HepG2 (cell line): Measurements from ENCODE around the gene ABHD12. TPM values are rescaled to one million over a fixed set of nuclear protein-coding genes. Genes with fewer than 3 reads are reported as not detected.

ENCODE experiments used
- ATAC-seq: fragments of 200-7000 bp; cut with Tn5 transposase; 3 replicates; pipeline ENCODE4 v1.9.1; 2020; ENCODE audit warnings: mild to moderate bottlenecking, moderate library complexity
- BruUV-seq: library from RNA; stranded (reverse); fragments of 400-500 nt; replicated peaks from 2 replicates; lab custom pipeline; 2021; lab: Mats Ljungman, UMichigan
- CTCF ChIA-PET: fragments of 300-600 bp; formaldehyde crosslinking; extraction: SDS; loops from one replicate; lab custom pipeline; 2021; ENCODE audit warnings: low total read pairs, inconsistent platforms, low intra/inter-chr PET ratio; lab: Yijun Ruan, JAX
- POLR2A ChIA-PET: fragments of 350-600 bp; sonication (Branson Sonifier 250); formaldehyde crosslinking; loops from one replicate; lab custom pipeline; 2020; ENCODE audit warnings: antibody characterized with exemption, inconsistent platforms; lab: Yijun Ruan, JAX
- DNase-seq: peaks from one replicate; pipeline ENCODE4 v3.0.0-alpha.2; 2015; ENCODE audit warnings: low spot score
- FAIRE-seq: peaks from 3 replicates; lab custom pipeline; 2011; peaks lifted over from hg19 to GRCh38; lab: Jason Lieb, UNC
- H2AFZ ChIP-seq: one replicate; pipeline ENCODE4 v1.6.1; 2011; ENCODE audit warnings: low read length, inconsistent platforms
- H3K27ac ChIP-seq: fragments of 300-600 bp; 3 replicates; pipeline ENCODE4 v1.8.0; 2011; ENCODE audit warnings: mixed run types, mild to moderate bottlenecking, mixed read lengths, low read length, inconsistent platforms; ENCODE audit not compliant: insufficient read depth; ENCODE audit errors: extremely low read length
- H3K27me3 ChIP-seq, 2 experiments: fragments of 200-600 bp in 1 of 2; 2 replicates in 1 of 2; 3 replicates in 1 of 2; pipeline versions ENCODE4 v1.6.0 to v1.8.0; 2011; ENCODE audit warnings: low read length in 2 of 2, mild to moderate bottlenecking in 2 of 2, moderate library complexity in 2 of 2, inconsistent platforms in 1 of 2; ENCODE audit not compliant: insufficient read depth in 2 of 2, control insufficient read depth in 1 of 2
- H3K36me3 ChIP-seq, 2 experiments: fragments of 200-600 bp in 1 of 2; replicated peaks in 1 of 2; 2 replicates in 1 of 2; 3 replicates in 1 of 2; pipeline versions ENCODE4 v1.5.1 to v1.8.0; 2011; ENCODE audit warnings: low read length in 2 of 2, inconsistent platforms in 1 of 2; ENCODE audit not compliant: insufficient read depth in 2 of 2, control insufficient read depth in 1 of 2
- H3K4me1 ChIP-seq: 2 replicates; pipeline ENCODE4 v1.5.1; 2012; ENCODE audit warnings: low read length, inconsistent platforms; ENCODE audit not compliant: insufficient read depth
- H3K4me2 ChIP-seq: 2 replicates; pipeline ENCODE4 v1.6.0; 2011; ENCODE audit warnings: low read depth, low read length, inconsistent platforms
- H3K4me3 ChIP-seq, 3 experiments: fragments of 200-600 bp in 1 of 3; sonication (generic), shearing (Covaris generic) in 1 of 3; replicated peaks in 1 of 3; 2 replicates each; pipeline ENCODE4 v1.5.1; 2011 to 2016; ENCODE audit warnings: low read length in 3 of 3, inconsistent platforms in 2 of 3, low read depth in 2 of 3, mild to moderate bottlenecking in 2 of 3, control low read depth in 1 of 3, mixed read lengths in 1 of 3; ENCODE audit not compliant: insufficient read depth in 1 of 3
- H3K79me2 ChIP-seq: one replicate; pipeline ENCODE4 v1.6.1; 2011; ENCODE audit warnings: low read length, inconsistent platforms; ENCODE audit not compliant: insufficient read depth
- H3K9ac ChIP-seq: 2 replicates; pipeline ENCODE4 v1.6.0; 2011; ENCODE audit warnings: mild to moderate bottlenecking, low read depth, low read length, inconsistent platforms; ENCODE audit not compliant: insufficient read depth
- H3K9me3 ChIP-seq: 2 replicates; pipeline ENCODE4 v1.5.1; 2012; ENCODE audit warnings: mild to moderate bottlenecking, low read length
- H4K20me1 ChIP-seq: 2 replicates; pipeline ENCODE4 v1.6.0; 2011; ENCODE audit warnings: inconsistent platforms, mild to moderate bottlenecking, low read length, moderate library complexity; ENCODE audit not compliant: insufficient read depth
- IKZF4 ChIP-seq: sonication (generic); formaldehyde crosslinking; IDR thresholded peaks from 2 replicates; pipeline ENCODE4 v1.5.1; 2020; ENCODE audit warnings: borderline replicate concordance, mild to moderate bottlenecking, low read depth, missing genetic modification reagents; ENCODE audit errors: not compliant biosample characterization
- MLLT10 ChIP-seq: sonication (generic); formaldehyde crosslinking; IDR thresholded peaks from 2 replicates; pipeline ENCODE4 v1.4.0; 2020; ENCODE audit warnings: missing genetic modification reagents
- PHF20 ChIP-seq: sonication (generic); formaldehyde crosslinking; IDR thresholded peaks from 2 replicates; pipeline ENCODE4 v1.5.0; 2020; ENCODE audit warnings: mild to moderate bottlenecking, missing genetic modification reagents
- SRSF1 ChIP-seq: fragments of 200-400 bp; formaldehyde crosslinking; optimal IDR thresholded peaks from 2 replicates; pipeline ENCODE3; 2017; ENCODE audit warnings: mild to moderate bottlenecking, low read depth, low read length, moderate library complexity
- TEAD2 ChIP-seq: sonication (generic); formaldehyde crosslinking; IDR thresholded peaks from 2 replicates; pipeline ENCODE4 v1.9.0; 2021; ENCODE audit warnings: missing genetic modification reagents
- TRIM24 ChIP-seq: sonication (generic); formaldehyde crosslinking; IDR thresholded peaks from 2 replicates; pipeline ENCODE4 v1.8.0; 2022; ENCODE audit warnings: mild to moderate bottlenecking, missing genetic modification reagents
- TSC22D2 ChIP-seq: sonication (generic); formaldehyde crosslinking; IDR thresholded peaks from 2 replicates; pipeline ENCODE4 v1.5.1; 2020; ENCODE audit warnings: missing genetic modification reagents, mild to moderate bottlenecking, borderline replicate concordance
- ZNF160 ChIP-seq: sonication (generic); formaldehyde crosslinking; IDR thresholded peaks from 2 replicates; pipeline ENCODE4 v1.8.0; 2022; ENCODE audit warnings: mild to moderate bottlenecking, inconsistent platforms, missing genetic modification reagents
- ZNF274 ChIP-seq: sonication (generic); formaldehyde crosslinking; IDR thresholded peaks from 2 replicates; pipeline ENCODE4 v1.5.1; 2020; ENCODE audit warnings: mild to moderate bottlenecking, missing genetic modification reagents
- ZNF335 ChIP-seq: sonication (generic); formaldehyde crosslinking; IDR thresholded peaks from 2 replicates; pipeline ENCODE4 v1.4.0; 2020; ENCODE audit warnings: missing genetic modification reagents
- ZNF572 ChIP-seq: sonication (generic); formaldehyde crosslinking; IDR thresholded peaks from 2 replicates; pipeline ENCODE4 v1.5.1; 2020; ENCODE audit warnings: mild to moderate bottlenecking, missing genetic modification reagents
- WGBS: methylation state at CpG from one replicate; pipeline ENCODE4 v1.1.6; 2017; ENCODE audit warnings: low lambda C conversion rate; 5-methylcytosine and 5-hydroxymethylcytosine counted together
- in situ Hi-C: cut with HindIII; loops from 2 replicates; pipeline ENCODE4 v1.10.0; 2017; ENCODE audit warnings: low pct_unique_long_range_greater_than_20kb; ENCODE audit not compliant: extremely low pct_ligation_motif_present
- intact Hi-C: fragments of 100-400 bp; cut with micrococcal nuclease; formaldehyde crosslinking; loops from one replicate; pipeline ENCODE4 v1.10.0; 2022; ENCODE audit not compliant: unreplicated experiment
- polyA plus RNA-seq, 8 experiments: library from polyadenylated mRNA; depleted of rRNA in 3 of 8; stranded (reverse) in 7 of 8; unstranded in 1 of 8; fragments of >200 nt; fragmentation: Illumina TruSeq in 4 of 8; extraction: Trizol in 4 of 8; gene quantifications; 2 replicates each; pipeline versions ENCODE4 v1.2.1 to v1.2.3, GENCODE V29; 2011 to 2016; ENCODE audit warnings: low read depth in 4 of 8, missing spikeins in 1 of 8, mixed read lengths in 1 of 8; ENCODE audit not compliant: insufficient read depth in 1 of 8
- total RNA-seq, 5 experiments: library from RNA; depleted of rRNA; stranded (reverse); fragments of >200 nt; fragmentation: Illumina TruSeq; extraction: Trizol; gene quantifications; 2 replicates each; pipeline ENCODE4 v1.2.3, GENCODE V29; 2016; ENCODE audit warnings: low read depth in 1 of 5
- TF ChIP-seq, protein P1 (sequence below): sonication (generic); formaldehyde crosslinking; IDR thresholded peaks from 2 replicates; pipeline ENCODE4 v1.8.0; 2022; ENCODE audit warnings: mild to moderate bottlenecking, missing genetic modification reagents, moderate library complexity
- TF ChIP-seq, protein P2 (sequence below): sonication (generic); formaldehyde crosslinking; IDR thresholded peaks from 2 replicates; pipeline ENCODE4 v1.4.0; 2020; ENCODE audit warnings: missing genetic modification reagents
- TF ChIP-seq, protein P3 (sequence below): sonication (generic); formaldehyde crosslinking; IDR thresholded peaks from 2 replicates; pipeline ENCODE4 v1.4.0; 2020; ENCODE audit warnings: missing genetic modification reagents
- TF ChIP-seq, protein P4 (sequence below): sonication (generic); formaldehyde crosslinking; IDR thresholded peaks from 2 replicates; pipeline ENCODE4 v1.5.0; 2020; ENCODE audit warnings: mild to moderate bottlenecking, missing genetic modification reagents, borderline replicate concordance
- TF ChIP-seq, protein P5 (sequence below): sonication (generic); formaldehyde crosslinking; IDR thresholded peaks from 2 replicates; pipeline ENCODE4 v1.4.0; 2020; ENCODE audit warnings: mild to moderate bottlenecking, missing genetic modification reagents

ABHD12 gene
- total and polyA plus RNA-seq, 2 of the 13 experiments (the other 11 are each of a cell fraction or from before 2014, with no cell fraction given), result 23.5 to 72.1 TPM

DNA sequence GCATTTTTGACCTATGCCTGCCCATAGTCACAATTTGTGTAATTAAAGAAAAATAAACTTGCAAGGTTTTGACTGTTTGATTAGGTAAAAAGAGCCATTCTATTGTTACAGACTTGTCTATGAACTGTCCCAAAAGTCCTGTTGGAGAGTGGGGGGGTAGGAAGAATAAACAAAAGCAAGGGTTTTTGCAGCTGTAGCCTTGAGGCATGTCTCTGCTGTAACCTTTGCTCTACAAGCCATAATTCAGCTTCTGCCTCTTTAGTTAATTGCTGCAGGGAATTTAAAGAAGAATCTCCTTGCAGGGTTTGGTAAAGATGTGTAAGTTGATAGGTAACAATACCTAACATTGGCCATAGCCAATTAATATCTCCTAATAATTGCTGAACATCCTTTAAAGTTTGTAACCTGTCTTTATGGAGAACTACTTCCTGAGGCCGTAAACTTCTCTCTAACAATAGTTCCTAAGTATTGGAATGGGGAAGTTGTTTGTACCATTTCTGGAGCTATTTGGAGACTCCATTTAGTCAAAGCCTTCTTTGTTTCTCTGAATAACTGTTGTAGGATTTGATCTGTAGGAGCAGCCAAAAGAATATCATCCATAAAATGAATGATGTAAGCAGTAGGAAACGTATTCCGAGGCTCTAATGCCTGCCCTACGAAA lies 7.9 kb upstream of the ABHD12 start:
- BruUV-seq, result no TSS peak
- Histone ChIP-seq H3K79me2 (no peaks in the 10 kb centered on the region), H3K4me3 (peak overlapping the region in 1 of 3 experiments; percentile 6; a peak in 1 of 6 replicates), H2AFZ (no peak overlapping the region), H3K9ac (no peak overlapping the region), H3K9me3 (peaks cover 22% of the 10 kb centered on the region), H3K36me3 (no peaks in the 10 kb centered on the region), H3K27ac (no peak overlapping the region), H3K27me3 (no peaks in the 10 kb centered on the region), H3K4me2 (peak overlapping the region; percentile 48), H3K4me1 (peaks cover 56% of the 10 kb centered on the region), H4K20me1 (no peaks in the 10 kb centered on the region)
- DNase-seq (peak; percentile 34), ATAC-seq (peak; percentile 35; the same call in 2 of the 3 replicates), FAIRE-seq (peak; percentile 21)
- 7% methylated on average over 4 of the region's 4 CpGs for WGBS
- in situ Hi-C loops (loop anchor here (5.0 kb wide), 1 partner anchor 101 kb away; no protein-coding TSS in a partner anchor), intact Hi-C loops (loop anchor here (1.0 to 10.0 kb wide), 4 partner anchors 62 to 404 kb away; partner anchors contain the start of gene APMAP)
- POLR2A ChIA-PET, result interaction anchor here (0.7 to 5.3 kb wide), 14 partner anchors 7 to 352 kb away, joined by 3 to 38 read pairs (median 6); partner anchors contain the start of genes ENTPD6, GINS1 and PYGB
- CTCF ChIA-PET, result interaction anchor here (0.9 to 5.0 kb wide), 6 partner anchors 21 to 404 kb away, joined by 3 to 157 read pairs (median 12); no protein-coding TSS in a partner anchor
- TF ChIP-seq SRSF1 (no peak), MLLT10 (CRISPR knock-in tag) (no peak), ZNF160 (no peak), TEAD2 (no peak), TSC22D2 (CRISPR knock-in tag) (no peak; the same call in 1 of the 2 replicates), PHF20 (no peak), IKZF4 (no peak), ZNF274 (no peak), ZNF335 (CRISPR knock-in tag) (peak; percentile 11; the same call in 1 of the 2 replicates), TRIM24 (CRISPR knock-in tag) (peak; percentile 10; the same call in 1 of the 2 replicates), ZNF572 (CRISPR knock-in tag) (no peak)
- TF ChIP-seq, protein P1, sequence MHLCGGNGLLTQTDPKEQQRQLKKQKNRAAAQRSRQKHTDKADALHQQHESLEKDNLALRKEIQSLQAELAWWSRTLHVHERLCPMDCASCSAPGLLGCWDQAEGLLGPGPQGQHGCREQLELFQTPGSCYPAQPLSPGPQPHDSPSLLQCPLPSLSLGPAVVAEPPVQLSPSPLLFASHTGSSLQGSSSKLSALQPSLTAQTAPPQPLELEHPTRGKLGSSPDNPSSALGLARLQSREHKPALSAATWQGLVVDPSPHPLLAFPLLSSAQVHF (CRISPR knock-in tag), result no peak
- TF ChIP-seq, protein P2, sequence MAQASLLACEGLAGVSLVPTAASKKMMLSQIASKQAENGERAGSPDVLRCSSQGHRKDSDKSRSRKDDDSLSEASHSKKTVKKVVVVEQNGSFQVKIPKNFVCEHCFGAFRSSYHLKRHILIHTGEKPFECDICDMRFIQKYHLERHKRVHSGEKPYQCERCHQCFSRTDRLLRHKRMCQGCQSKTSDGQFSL (CRISPR knock-in tag), result peak; percentile 94
- TF ChIP-seq, protein P3, sequence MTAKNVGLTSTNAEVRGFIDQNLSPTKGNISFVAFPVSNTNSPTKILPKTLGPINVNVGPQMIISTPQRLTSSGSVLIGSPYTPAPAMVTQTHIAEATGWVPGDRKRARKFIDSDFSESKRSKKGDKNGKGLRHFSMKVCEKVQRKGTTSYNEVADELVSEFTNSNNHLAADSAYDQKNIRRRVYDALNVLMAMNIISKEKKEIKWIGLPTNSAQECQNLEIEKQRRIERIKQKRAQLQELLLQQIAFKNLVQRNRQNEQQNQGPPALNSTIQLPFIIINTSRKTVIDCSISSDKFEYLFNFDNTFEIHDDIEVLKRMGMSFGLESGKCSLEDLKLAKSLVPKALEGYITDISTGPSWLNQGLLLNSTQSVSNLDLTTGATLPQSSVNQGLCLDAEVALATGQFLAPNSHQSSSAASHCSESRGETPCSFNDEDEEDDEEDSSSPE (CRISPR knock-in tag), result no peak
- TF ChIP-seq, protein P4, sequence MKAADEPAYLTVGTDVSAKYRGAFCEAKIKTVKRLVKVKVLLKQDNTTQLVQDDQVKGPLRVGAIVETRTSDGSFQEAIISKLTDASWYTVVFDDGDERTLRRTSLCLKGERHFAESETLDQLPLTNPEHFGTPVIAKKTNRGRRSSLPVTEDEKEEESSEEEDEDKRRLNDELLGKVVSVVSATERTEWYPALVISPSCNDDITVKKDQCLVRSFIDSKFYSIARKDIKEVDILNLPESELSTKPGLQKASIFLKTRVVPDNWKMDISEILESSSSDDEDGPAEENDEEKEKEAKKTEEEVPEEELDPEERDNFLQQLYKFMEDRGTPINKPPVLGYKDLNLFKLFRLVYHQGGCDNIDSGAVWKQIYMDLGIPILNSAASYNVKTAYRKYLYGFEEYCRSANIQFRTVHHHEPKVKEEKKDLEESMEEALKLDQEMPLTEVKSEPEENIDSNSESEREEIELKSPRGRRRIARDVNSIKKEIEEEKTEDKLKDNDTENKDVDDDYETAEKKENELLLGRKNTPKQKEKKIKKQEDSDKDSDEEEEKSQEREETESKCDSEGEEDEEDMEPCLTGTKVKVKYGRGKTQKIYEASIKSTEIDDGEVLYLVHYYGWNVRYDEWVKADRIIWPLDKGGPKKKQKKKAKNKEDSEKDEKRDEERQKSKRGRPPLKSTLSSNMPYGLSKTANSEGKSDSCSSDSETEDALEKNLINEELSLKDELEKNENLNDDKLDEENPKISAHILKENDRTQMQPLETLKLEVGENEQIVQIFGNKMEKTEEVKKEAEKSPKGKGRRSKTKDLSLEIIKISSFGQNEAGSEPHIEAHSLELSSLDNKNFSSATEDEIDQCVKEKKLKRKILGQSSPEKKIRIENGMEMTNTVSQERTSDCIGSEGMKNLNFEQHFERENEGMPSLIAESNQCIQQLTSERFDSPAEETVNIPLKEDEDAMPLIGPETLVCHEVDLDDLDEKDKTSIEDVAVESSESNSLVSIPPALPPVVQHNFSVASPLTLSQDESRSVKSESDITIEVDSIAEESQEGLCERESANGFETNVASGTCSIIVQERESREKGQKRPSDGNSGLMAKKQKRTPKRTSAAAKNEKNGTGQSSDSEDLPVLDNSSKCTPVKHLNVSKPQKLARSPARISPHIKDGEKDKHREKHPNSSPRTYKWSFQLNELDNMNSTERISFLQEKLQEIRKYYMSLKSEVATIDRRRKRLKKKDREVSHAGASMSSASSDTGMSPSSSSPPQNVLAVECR, result no peak
- TF ChIP-seq, protein P5, sequence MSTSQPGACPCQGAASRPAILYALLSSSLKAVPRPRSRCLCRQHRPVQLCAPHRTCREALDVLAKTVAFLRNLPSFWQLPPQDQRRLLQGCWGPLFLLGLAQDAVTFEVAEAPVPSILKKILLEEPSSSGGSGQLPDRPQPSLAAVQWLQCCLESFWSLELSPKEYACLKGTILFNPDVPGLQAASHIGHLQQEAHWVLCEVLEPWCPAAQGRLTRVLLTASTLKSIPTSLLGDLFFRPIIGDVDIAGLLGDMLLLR (CRISPR knock-in tag), result no peak
